Activated CD4-positive, alpha-beta memory T cell treated with anti-CD3 and anti-CD28 coated beads, Interleukin-2, amount 10 ng/mL, durations not matched to agents 7 days and 5 days (primary cell): ENCODE data around the gene CCKAR. TPM values are rescaled to one million over a fixed set of nuclear protein-coding genes. Genes with fewer than 3 reads are reported as not detected.

Experiments
- CTCF ChIA-PET: fragments of 350-600 bp; sonication (Branson Sonifier 250); formaldehyde crosslinking; loops from one replicate; lab custom pipeline; 2021; ENCODE audit warnings: antibody characterized with exemption, inconsistent platforms; lab: Charles Lee
- POLR2A ChIA-PET: fragments of 350-600 bp; sonication (Branson Sonifier 250); formaldehyde crosslinking; loops from one replicate; lab custom pipeline; 2021; ENCODE audit warnings: antibody characterized with exemption; lab: Charles Lee
- DNase-seq: peaks from one replicate; pipeline ENCODE4 v3.0.0-alpha.2; 2020
- H3K27ac Mint-ChIP-seq: one replicate; pipeline ENCODE4 v1.8.0; 2021; ENCODE audit warnings: mild to moderate bottlenecking, mixed read lengths
- H3K27me3 Mint-ChIP-seq: one replicate; pipeline ENCODE4 v1.8.0; 2021; ENCODE audit warnings: mixed read lengths
- H3K36me3 Mint-ChIP-seq: one replicate; pipeline ENCODE4 v1.8.0; 2021; ENCODE audit warnings: low read depth, mixed read lengths
- H3K4me1 Mint-ChIP-seq: one replicate; pipeline ENCODE4 v1.8.0; 2021; ENCODE audit warnings: mixed read lengths
- H3K4me3 Mint-ChIP-seq: one replicate; pipeline ENCODE4 v1.8.0; 2021; ENCODE audit warnings: mild to moderate bottlenecking, mixed read lengths
- H3K9me3 Mint-ChIP-seq: one replicate; pipeline ENCODE4 v1.8.0; 2021; ENCODE audit warnings: mixed read lengths
- total RNA-seq, 2 experiments: library from RNA; stranded (reverse); gene quantifications; one replicate each; pipeline ENCODE4 v1.2.3, GENCODE V29; 2021

Gene CCKAR
- total RNA-seq, 2 experiments from 2014 or later: not detected

DNA sequence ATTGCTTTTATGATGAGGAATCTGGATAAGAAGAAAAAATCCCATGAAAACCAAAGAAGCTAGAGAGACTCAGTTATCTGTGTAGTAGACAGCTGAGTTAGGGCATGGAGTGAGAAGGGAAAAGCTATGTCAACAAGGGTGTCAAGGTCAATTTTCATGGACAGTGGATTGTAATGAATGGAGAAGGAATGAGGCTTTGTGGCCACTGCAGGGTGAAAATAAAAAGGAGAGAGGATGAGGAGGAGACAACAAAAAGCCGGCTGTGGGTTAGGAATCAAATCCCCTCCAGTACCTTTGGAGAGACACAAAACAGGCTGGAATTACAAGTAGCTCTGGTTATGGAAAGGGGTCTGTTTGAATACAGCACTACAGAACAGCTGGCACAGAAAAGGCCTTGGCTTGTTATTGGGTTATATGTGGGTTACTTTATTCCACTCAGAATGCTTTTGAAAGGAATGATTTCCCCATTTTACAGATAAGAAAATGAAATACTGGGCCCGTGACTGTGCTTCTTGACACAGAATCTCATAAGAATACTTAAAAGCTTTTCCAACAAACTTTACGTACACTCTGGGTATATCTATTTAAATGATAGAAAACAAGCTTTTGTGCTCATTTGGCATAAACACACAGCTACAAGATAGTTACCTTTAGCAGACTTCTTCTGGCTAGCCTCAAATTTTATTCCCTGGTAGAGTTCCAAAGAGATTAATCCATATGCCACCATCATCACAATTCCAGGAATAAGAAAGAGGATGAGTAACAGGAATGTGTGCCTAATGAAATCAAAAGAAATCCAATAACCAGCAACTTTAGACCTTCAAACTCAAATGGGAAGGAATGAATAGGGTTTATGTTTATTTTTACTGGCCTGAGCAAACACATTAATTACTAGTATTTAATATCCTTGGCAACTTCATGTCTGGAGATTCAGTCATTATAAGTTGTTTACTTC, 7.5 kb downstream of the CCKAR start:
- H3K36me3 Mint-ChIP-seq: no peaks in the 10 kb centered on the region
- POLR2A ChIA-PET: no interaction called here
- H3K27me3 Mint-ChIP-seq: peaks cover 4% of the 10 kb centered on the region
- no peak for DNase-seq
- H3K4me3 Mint-ChIP-seq: no peak overlapping the region
- H3K4me1 Mint-ChIP-seq: no peaks in the 10 kb centered on the region
- no peak overlapping the region for H3K27ac Mint-ChIP-seq
- CTCF ChIA-PET: no interaction called here
- H3K9me3 Mint-ChIP-seq: no peaks in the 10 kb centered on the region

DNA sequence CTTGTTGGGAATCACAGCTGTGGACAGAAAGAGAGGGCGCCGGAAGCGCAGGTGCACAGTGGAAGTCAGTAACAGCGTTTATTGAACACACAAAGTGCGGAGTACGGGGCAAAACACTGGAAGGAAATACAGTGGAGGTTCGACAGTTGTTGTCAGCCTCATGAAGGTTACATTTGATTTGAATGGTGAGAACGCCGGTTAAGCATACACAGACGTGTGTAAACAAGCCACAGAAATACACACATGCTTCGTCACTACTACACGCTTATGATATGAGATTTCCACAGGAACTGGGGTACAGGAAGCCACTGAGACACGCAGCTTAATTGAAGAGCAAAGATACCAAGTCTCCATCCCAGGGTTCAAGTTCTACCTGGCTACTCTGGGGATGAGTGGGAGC, 12.0 kb downstream of the CCKAR start:
- POLR2A ChIA-PET: no interaction called here
- Mint-ChIP-seq H3K36me3 (no peaks in the 10 kb centered on the region), H3K4me1 (no peaks in the 10 kb centered on the region), H3K4me3 (no peak overlapping the region), H3K27ac (no peak overlapping the region), H3K27me3 (peaks cover 2% of the 10 kb centered on the region), H3K9me3 (no peaks in the 10 kb centered on the region)
- CTCF ChIA-PET: no interaction called here
- no peak for DNase-seq

GRCh38 chr4:26476545-26476944, 13.7 kb downstream of the CCKAR start:
- no peaks in the 10 kb centered on the region for H3K9me3 Mint-ChIP-seq
- ChIA-PET POLR2A (no interaction called here), CTCF (no interaction called here)
- no peaks in the 10 kb centered on the region for H3K4me1 Mint-ChIP-seq
- H3K36me3 Mint-ChIP-seq: no peaks in the 10 kb centered on the region
- no peak overlapping the region for H3K27ac Mint-ChIP-seq
- DNase-seq: no peak
- H3K27me3 Mint-ChIP-seq: peaks cover 2% of the 10 kb centered on the region
- no peak overlapping the region for H3K4me3 Mint-ChIP-seq

DNA sequence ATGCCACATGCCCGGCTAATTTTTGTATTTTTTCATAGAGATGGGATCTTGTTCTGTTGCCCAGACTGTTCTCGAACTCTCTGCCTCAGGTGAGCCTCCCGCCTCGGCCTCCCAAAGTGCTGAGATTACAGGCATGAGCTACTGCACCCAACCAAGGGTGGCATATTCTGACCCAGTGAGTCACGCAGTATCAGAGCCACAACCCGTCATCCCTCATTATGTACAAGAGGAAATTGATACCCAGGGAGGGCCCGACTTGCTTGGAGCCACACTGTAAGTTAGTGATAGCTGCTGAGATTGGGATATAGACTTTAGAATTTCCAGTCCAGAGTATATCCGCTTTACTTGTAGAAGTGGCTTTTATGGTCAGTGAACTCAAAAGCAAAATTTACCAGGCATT, 14.6 kb downstream of the CCKAR start:
- ChIA-PET CTCF (no interaction called here), POLR2A (no interaction called here)
- Mint-ChIP-seq H3K9me3 (no peaks in the 10 kb centered on the region), H3K4me3 (no peak overlapping the region), H3K27ac (no peak overlapping the region), H3K4me1 (no peaks in the 10 kb centered on the region), H3K36me3 (no peaks in the 10 kb centered on the region), H3K27me3 (peaks cover 2% of the 10 kb centered on the region)
- no peak for DNase-seq

DNA sequence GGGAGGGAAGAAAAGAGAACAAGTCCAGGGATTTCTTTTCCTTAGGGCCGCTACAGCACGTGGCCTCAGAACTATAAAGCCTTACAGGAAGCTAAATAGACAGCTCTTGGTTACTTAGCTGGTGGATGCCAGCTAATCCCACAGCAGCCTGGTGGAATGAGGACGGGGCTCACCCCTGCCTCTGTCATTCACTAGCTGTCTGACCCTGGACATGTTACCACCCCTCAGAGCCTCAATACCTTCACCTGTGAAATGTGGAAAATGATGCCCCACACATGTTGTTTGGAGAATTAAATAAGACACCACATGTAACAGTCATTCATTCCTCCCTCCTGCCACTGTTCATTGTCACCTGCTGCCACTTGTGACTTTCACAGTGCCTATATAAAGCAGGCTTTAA, 15.7 kb downstream of the CCKAR start:
- Mint-ChIP-seq H3K27me3 (peaks cover 2% of the 10 kb centered on the region), H3K9me3 (no peaks in the 10 kb centered on the region), H3K4me1 (no peaks in the 10 kb centered on the region), H3K36me3 (no peaks in the 10 kb centered on the region), H3K4me3 (no peak overlapping the region), H3K27ac (no peak overlapping the region)
- ChIA-PET CTCF (no interaction called here), POLR2A (no interaction called here)
- DNase-seq: no peak

DNA sequence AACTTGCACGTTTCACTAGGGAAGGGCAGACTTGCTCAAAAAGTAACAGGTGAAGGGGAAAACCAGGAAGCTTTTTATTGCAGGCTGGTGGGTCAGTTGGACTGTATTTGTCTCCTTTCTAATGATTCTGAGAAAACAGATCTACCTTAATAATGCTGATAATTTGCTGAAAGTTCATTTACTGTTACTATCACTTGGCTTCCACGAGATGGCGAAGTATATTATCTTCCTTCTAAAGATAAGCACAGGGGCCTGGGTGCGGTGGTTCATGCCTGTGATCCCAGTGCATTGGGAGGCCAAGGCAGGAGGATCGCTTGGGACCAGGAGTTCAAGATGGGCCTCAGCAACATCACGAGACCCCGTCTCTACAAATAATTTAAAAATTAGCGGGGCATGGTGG, 16.4 kb downstream of the CCKAR start:
- Mint-ChIP-seq H3K4me3 (no peak overlapping the region), H3K27ac (no peak overlapping the region), H3K27me3 (peaks cover 4% of the 10 kb centered on the region), H3K9me3 (no peaks in the 10 kb centered on the region), H3K4me1 (no peaks in the 10 kb centered on the region), H3K36me3 (no peaks in the 10 kb centered on the region)
- no peak for DNase-seq
- ChIA-PET POLR2A (no interaction called here), CTCF (no interaction called here)

- no peaks in the 10 kb centered on the region for H3K4me1 Mint-ChIP-seq
- no peak overlapping the region for H3K4me3 Mint-ChIP-seq
- no peak for DNase-seq
- no peaks in the 10 kb centered on the region for H3K36me3 Mint-ChIP-seq
- H3K9me3 Mint-ChIP-seq: no peaks in the 10 kb centered on the region
- no peak overlapping the region for H3K27ac Mint-ChIP-seq
- ChIA-PET POLR2A (interaction anchor here (1.4 kb wide), 1 partner anchor 12 kb away, joined by 3 read pairs; no protein-coding TSS in a partner anchor), CTCF (interaction anchor here (1.0 kb wide), 1 partner anchor 13 kb away, joined by 3 read pairs; no protein-coding TSS in a partner anchor)
- H3K27me3 Mint-ChIP-seq: peaks cover 4% of the 10 kb centered on the region
Observed at GRCh38 chr4:26471890-26472289, 18.4 kb downstream of the CCKAR start.

- ChIA-PET POLR2A (no interaction called here), CTCF (no interaction called here)
- Mint-ChIP-seq H3K27me3 (peaks cover 5% of the 10 kb centered on the region), H3K9me3 (no peaks in the 10 kb centered on the region), H3K36me3 (no peaks in the 10 kb centered on the region), H3K4me1 (no peaks in the 10 kb centered on the region), H3K27ac (no peak overlapping the region), H3K4me3 (no peak overlapping the region)
- DNase-seq: no peak
Observed at GRCh38 chr4:26468977-26469376, 21.3 kb downstream of the CCKAR start.

DNA sequence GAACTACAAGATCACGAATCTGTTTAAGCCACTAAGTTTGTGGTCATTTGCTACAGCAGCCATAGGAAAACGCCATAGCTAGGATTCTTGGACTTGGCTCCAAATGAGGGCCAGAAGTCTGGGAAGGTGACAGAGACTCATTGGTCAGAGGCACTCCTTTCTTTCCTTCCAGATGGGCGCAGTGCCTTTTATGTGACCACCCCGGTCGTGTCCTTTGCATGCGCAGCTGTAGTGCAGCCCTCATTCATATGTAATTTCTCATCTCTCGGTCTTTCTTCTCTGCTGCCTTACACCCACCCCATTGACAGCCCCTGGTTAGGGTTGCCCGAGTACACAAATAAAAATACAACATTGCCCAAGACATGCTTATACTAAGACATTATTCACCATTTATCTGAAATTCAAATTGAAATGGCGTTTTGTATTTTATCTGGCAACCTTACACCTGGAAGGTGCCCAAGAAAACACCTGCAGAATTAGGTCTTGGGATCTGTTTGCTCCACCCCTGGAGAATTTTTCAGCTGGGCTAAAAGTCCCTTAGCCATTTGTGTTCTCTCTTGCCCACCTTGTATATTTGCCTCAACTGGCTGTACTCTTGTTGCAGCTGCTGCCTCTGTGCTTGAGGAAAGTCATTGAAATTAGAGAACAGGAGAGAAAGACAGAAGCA, 21.9 kb downstream of the CCKAR start:
- peaks cover 7% of the 10 kb centered on the region for H3K27me3 Mint-ChIP-seq
- H3K27ac Mint-ChIP-seq: no peak overlapping the region
- DNase-seq: no peak
- no peaks in the 10 kb centered on the region for H3K4me1 Mint-ChIP-seq
- no peaks in the 10 kb centered on the region for H3K36me3 Mint-ChIP-seq
- CTCF ChIA-PET: no interaction called here
- H3K9me3 Mint-ChIP-seq: no peaks in the 10 kb centered on the region
- no peak overlapping the region for H3K4me3 Mint-ChIP-seq
- POLR2A ChIA-PET: no interaction called here

DNA sequence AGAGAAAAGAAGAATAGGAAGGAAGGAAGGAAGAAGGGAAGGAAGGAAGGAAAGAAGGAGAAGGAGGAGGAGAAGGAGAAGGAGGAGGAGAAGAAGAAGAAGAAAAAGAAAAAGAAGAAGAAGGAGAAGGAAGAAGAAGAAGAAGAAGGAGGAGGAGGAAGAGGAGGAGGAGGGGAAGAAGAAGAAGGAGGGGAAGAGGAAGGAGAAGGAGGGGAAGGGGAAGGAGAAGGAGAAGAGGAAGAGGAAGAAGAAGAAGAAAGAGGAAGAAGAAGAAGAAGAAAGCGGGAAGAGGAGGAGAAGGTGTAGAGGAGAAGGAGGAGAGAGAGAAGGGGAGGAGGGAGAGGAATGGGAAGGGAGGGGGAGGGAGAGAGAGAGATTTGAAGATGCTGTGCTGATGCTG, 22.6 kb downstream of the CCKAR start:
- Mint-ChIP-seq H3K4me1 (no peaks in the 10 kb centered on the region), H3K36me3 (no peaks in the 10 kb centered on the region), H3K9me3 (no peaks in the 10 kb centered on the region), H3K27ac (no peak overlapping the region), H3K27me3 (peaks cover 7% of the 10 kb centered on the region), H3K4me3 (no peak overlapping the region)
- ChIA-PET CTCF (no interaction called here), POLR2A (no interaction called here)
- DNase-seq: no peak

DNA sequence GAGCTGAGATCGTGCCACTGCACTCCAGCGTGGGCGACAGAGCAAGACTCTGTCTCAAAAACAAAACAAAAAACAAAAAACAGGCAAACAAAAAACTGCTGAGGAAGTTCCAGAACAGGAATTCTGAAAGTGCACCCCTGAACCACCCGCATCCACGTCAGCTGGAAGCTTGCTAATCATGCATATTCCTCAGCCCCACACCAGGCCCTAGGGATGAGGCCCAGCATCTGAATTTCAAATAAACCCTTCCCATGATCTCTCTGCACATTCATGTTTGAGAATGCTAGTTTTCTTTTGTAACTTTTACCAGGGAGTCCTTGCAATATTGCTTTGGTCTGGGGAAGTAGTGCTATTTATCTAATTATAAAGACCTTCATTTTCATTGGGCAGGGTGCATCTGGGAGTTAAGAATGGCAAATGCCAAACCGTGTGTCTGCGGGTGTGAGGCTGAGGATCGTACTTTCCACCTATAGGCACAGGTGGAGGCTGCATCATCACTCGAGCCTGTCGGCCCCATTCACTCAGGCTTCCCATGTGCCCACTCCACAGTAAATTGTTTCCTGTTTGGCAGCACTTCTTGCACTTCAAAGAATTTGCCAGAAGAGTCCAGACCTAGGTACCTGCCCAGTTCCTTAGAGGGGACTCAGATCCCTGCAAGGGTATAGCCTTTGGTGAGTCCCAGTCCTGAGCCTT, 23.6 kb downstream of the CCKAR start:
- Mint-ChIP-seq H3K9me3 (no peaks in the 10 kb centered on the region), H3K36me3 (no peaks in the 10 kb centered on the region), H3K4me3 (no peak overlapping the region), H3K4me1 (no peaks in the 10 kb centered on the region), H3K27ac (no peak overlapping the region), H3K27me3 (peaks cover 5% of the 10 kb centered on the region)
- POLR2A ChIA-PET: no interaction called here
- CTCF ChIA-PET: no interaction called here
- DNase-seq: no peak

GRCh38 chr4:26464420-26465095, 25.7 kb downstream of the CCKAR start:
- peaks cover 5% of the 10 kb centered on the region for H3K27me3 Mint-ChIP-seq
- ChIA-PET CTCF (no interaction called here), POLR2A (no interaction called here)
- no peaks in the 10 kb centered on the region for H3K4me1 Mint-ChIP-seq
- DNase-seq: no peak
- no peaks in the 10 kb centered on the region for H3K36me3 Mint-ChIP-seq
- H3K4me3 Mint-ChIP-seq: no peak overlapping the region
- no peak overlapping the region for H3K27ac Mint-ChIP-seq
- H3K9me3 Mint-ChIP-seq: no peaks in the 10 kb centered on the region

DNA sequence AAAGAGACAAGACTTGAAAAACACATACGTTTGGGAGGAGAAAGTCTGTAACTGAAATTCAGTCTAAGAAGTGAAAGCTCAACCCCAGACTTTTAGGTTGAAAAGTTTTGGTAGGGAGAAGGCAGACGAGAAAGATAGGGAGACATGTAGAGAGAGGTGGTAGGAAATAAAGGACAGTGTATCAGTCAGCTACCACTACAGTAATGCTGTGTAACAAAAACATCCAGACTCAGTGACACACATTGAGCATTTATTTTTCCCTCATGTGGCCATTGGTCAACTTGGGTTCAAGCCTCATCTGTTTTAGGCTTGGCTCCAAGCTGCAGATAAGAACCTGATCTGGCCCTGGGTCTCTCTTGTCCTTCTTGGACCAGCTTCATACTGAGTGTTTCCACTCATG, 26.9 kb downstream of the CCKAR start:
- no peak for DNase-seq
- Mint-ChIP-seq H3K4me3 (no peak overlapping the region), H3K9me3 (no peaks in the 10 kb centered on the region), H3K4me1 (peaks cover 6% of the 10 kb centered on the region), H3K27ac (no peak overlapping the region), H3K36me3 (no peaks in the 10 kb centered on the region), H3K27me3 (peaks cover 3% of the 10 kb centered on the region)
- ChIA-PET CTCF (no interaction called here), POLR2A (no interaction called here)
